ENCODE data around the gene MYO1B. TPM values are rescaled to one million over a fixed set of nuclear protein-coding genes. Genes with fewer than 3 reads are reported as not detected.

MYO1B gene
- total RNA-seq, 1 experiment from 2014 or later: 37.8 TPM

DNA sequence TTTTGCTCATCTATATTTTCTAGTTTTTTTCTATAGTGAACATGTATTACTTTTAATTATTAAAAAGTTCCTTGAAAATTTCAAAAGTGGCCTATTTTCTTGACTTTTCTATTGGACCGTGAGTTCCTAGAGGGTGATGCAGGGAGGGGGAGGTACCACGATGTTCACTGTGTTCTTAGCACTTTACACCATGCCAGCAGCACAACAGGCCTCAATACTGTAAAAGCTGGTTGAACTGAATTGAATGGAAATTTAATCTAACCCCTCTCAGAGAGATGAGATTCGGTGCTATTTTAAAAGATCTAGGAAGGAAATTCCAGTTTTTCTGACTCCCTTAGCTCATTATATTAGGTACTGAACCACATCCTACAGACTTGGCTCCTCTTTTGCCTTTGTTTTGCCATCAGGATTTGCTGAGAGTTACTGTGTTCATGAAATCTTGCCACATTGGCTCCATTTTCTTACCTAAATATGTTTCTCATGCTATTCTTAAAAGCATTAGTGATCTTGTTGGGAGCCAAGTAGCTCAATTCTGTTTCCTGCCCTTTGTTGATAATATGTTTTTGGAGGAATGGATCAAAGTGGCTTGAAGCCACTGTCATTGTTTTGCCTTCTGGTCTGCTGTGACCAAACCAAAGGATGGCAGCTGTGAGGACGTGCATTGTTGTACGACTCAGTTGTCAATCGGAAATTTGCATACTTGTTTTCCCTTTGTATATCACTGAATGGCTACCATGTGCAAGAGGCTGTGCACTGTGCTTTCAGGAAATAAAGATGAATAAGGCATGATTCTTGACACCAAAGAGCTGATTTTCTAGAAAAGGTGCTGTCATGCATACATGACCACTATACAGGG, 25.3 kb downstream of the MYO1B start:
- H3K27ac ChIP-seq (ENCODE audit: low read depth, low read length, poor library complexity, severe bottlenecking): no peak overlapping the region
- H3K9me3 ChIP-seq (ENCODE audit: low read depth, low read length, poor library complexity, severe bottlenecking): no peaks in the 10 kb centered on the region
- no TSS peak for BruUV-seq (replicated peaks)
- ChIA-PET CTCF (no interaction called here), POLR2A (ENCODE audit: low non-redundant PET) (no interaction called here)
- TF ChIP-seq CTCF (conservative IDR thresholded peaks at IDR 0.05; ENCODE audit: low read depth, low read length): no peak
- TF ChIP-seq EZH2 (IDR thresholded peaks at IDR 0.05; ENCODE audit: borderline replicate concordance, low read depth, low read length, poor library complexity, severe bottlenecking): no peak
- no peaks in the 10 kb centered on the region for H3K4me1 ChIP-seq (ENCODE audit: insufficient read depth, low read length, poor library complexity, severe bottlenecking)
- no peak overlapping the region for H3K4me3 ChIP-seq (ENCODE audit: low read depth, low read length, poor library complexity, severe bottlenecking)
- intact Hi-C loops (cut with micrococcal nuclease; ENCODE audit: unreplicated experiment): no loop called here
- DNase-seq (ENCODE audit: low spot score): no peak
- H3K36me3 ChIP-seq (ENCODE audit: insufficient read depth, low read length, poor library complexity, severe bottlenecking): no peaks in the 10 kb centered on the region
- H3K27me3 ChIP-seq (replicated peaks; ENCODE audit: insufficient read depth, low read depth, low read length, poor library complexity): no peaks in the 10 kb centered on the region

GRCh38 chr2:191272064-191272463, 26.9 kb downstream of the MYO1B start:
- no TSS peak for BruUV-seq (replicated peaks)
- Histone ChIP-seq H3K36me3 (ENCODE audit: insufficient read depth, low read length, poor library complexity, severe bottlenecking) (no peaks in the 10 kb centered on the region), H3K9me3 (ENCODE audit: low read depth, low read length, poor library complexity, severe bottlenecking) (no peaks in the 10 kb centered on the region), H3K27me3 (replicated peaks; ENCODE audit: insufficient read depth, low read depth, low read length, poor library complexity) (no peaks in the 10 kb centered on the region), H3K4me3 (ENCODE audit: low read depth, low read length, poor library complexity, severe bottlenecking) (no peak overlapping the region), H3K4me1 (ENCODE audit: insufficient read depth, low read length, poor library complexity, severe bottlenecking) (no peaks in the 10 kb centered on the region), H3K27ac (ENCODE audit: low read depth, low read length, poor library complexity, severe bottlenecking) (no peak overlapping the region)
- ChIA-PET POLR2A (ENCODE audit: low non-redundant PET) (no interaction called here), CTCF (no interaction called here)
- no peak for DNase-seq (ENCODE audit: low spot score)
- TF ChIP-seq CTCF (conservative IDR thresholded peaks at IDR 0.05; ENCODE audit: low read depth, low read length) (no peak), EZH2 (IDR thresholded peaks at IDR 0.05; ENCODE audit: borderline replicate concordance, low read depth, low read length, poor library complexity, severe bottlenecking) (no peak)
- intact Hi-C loops (cut with micrococcal nuclease; ENCODE audit: unreplicated experiment): no loop called here

- Histone ChIP-seq H3K27me3 (replicated peaks; ENCODE audit: insufficient read depth, low read depth, low read length, poor library complexity) (no peaks in the 10 kb centered on the region), H3K4me3 (ENCODE audit: low read depth, low read length, poor library complexity, severe bottlenecking) (no peak overlapping the region), H3K27ac (ENCODE audit: low read depth, low read length, poor library complexity, severe bottlenecking) (no peak overlapping the region), H3K36me3 (ENCODE audit: insufficient read depth, low read length, poor library complexity, severe bottlenecking) (no peaks in the 10 kb centered on the region), H3K9me3 (ENCODE audit: low read depth, low read length, poor library complexity, severe bottlenecking) (no peaks in the 10 kb centered on the region), H3K4me1 (ENCODE audit: insufficient read depth, low read length, poor library complexity, severe bottlenecking) (no peaks in the 10 kb centered on the region)
- BruUV-seq (replicated peaks): no TSS peak
- no peak for DNase-seq (ENCODE audit: low spot score)
- intact Hi-C loops (cut with micrococcal nuclease; ENCODE audit: unreplicated experiment): no loop called here
- TF ChIP-seq EZH2 (IDR thresholded peaks at IDR 0.05; ENCODE audit: borderline replicate concordance, low read depth, low read length, poor library complexity, severe bottlenecking): no peak
- TF ChIP-seq CTCF (conservative IDR thresholded peaks at IDR 0.05; ENCODE audit: low read depth, low read length): no peak
- ChIA-PET POLR2A (ENCODE audit: low non-redundant PET) (no interaction called here), CTCF (no interaction called here)
Observed at GRCh38 chr2:191274413-191274815, 29.2 kb downstream of the MYO1B start.

All from A673 (cell line).